Ovary (tissue), 9 donors: ENCODE measurements around the gene NF1. TPM values are rescaled to one million over a fixed set of nuclear protein-coding genes. Genes with fewer than 3 reads are reported as not detected.

Experiments used
- DNase-seq, 5 donors: peaks; one replicate each; pipeline ENCODE4 v3.0.0-alpha.2; 2019 to 2020
- H3K27ac ChIP-seq, 2 donors: fragments of 200-600 bp; one replicate each; pipeline versions ENCODE4 v1.5.1 to v1.8.0; 2019 to 2022
- H3K27me3 ChIP-seq: fragments of 200-600 bp; one replicate; pipeline ENCODE4 v1.8.0; 2022
- H3K36me3 ChIP-seq: fragments of 200-600 bp; sonication (generic); one replicate; pipeline ENCODE4 v1.5.1; 2019
- H3K4me1 ChIP-seq: one replicate; pipeline ENCODE4 v1.8.1; 2013; ENCODE audit warnings: mild to moderate bottlenecking, moderate library complexity; ENCODE audit not compliant: insufficient read depth
- H3K4me3 ChIP-seq: fragments of 200-600 bp; sonication (generic); one replicate; pipeline ENCODE4 v1.5.1; 2017
- H3K9me3 ChIP-seq, 2 donors: fragments of 200-600 bp in 1 of 2; sonication (generic) in 1 of 2; one replicate each; pipeline versions ENCODE4 v1.5.1 to v1.8.1; 2013 to 2019; ENCODE audit warnings: mild to moderate bottlenecking in 1 of 2, moderate library complexity in 1 of 2
- EP300 ChIP-seq: sonication (generic); formaldehyde crosslinking; IDR thresholded peaks from one replicate; pipeline ENCODE4 v1.6.1; 2017; ENCODE audit warnings: antibody characterized with exemption
- POLR2A ChIP-seq: fragments of 450-650 bp; IDR thresholded peaks from one replicate; pipeline ENCODE4 v1.6.1; 2017; ENCODE audit warnings: antibody characterized with exemption, mild to moderate bottlenecking, moderate library complexity
- WGBS, 3 donors: extraction: QIAGEN DNeasy Blood & Tissue Kit in 1 of 3; methylation state at CpG; one replicate each; pipeline versions ENCODE4 v1.1.5 to v1.1.7; 2013 to 2017; 5-methylcytosine and 5-hydroxymethylcytosine counted together
- intact Hi-C, 4 donors: fragments of 100-400 bp; cut with DNase I; formaldehyde crosslinking; loops; one replicate each; pipeline versions ENCODE4 v1.11.0 to v1.15.1; 2022 to 2023
- polyA plus RNA-seq, 2 donors: library from polyadenylated mRNA; stranded (reverse); fragments of 200-250 nt in 1 of 2; fragments of 350-450 nt in 1 of 2; fragmentation: Illumina TruSeq in 1 of 2; extraction: RNeasy Lipid Tissue Mini Kit (QIAGEN cat#74804) in 1 of 2; gene quantifications; one replicate each; pipeline ENCODE4 v1.2.3, GENCODE V29; 2013 to 2014
- total RNA-seq, 7 donors: library from RNA; depleted of rRNA in 2 of 7; stranded (reverse); fragments of >200 nt in 2 of 7; fragmentation: NEBNext Ultra II Directional in 3 of 7; extraction: Animal tissue kit (Norgen Biotek cat#: 25700) in 3 of 7; gene quantifications; one replicate each; pipeline versions ENCODE4 v1.1.0 to v1.2.4, GENCODE V29; 2016 to 2023
- TF ChIP-seq, protein P1 (sequence below), 3 donors: fragments of 450-650 bp in 2 of 3; fragments of 200-600 bp in 1 of 3; IDR thresholded peaks; one replicate each; pipeline versions ENCODE4 v1.5.1 to v1.8.0; 2016 to 2022; ENCODE audit warnings: antibody characterized with exemption in 3 of 3, mild to moderate bottlenecking in 1 of 3
- donor health status: DM: no; HTN: no; CAD: no; lungs with moderate emphysema.
- donor health status: DM: no; HTN: no; CAD: no.
- donor health status: Bipolar disorder and iron deficiency.
- donor health status: DM: yes; HTN: yes; CAD: no.
- donor health status: DM: no; HTN: no; CAD: no.
- donor health status: DM: yes; HTN: yes; CAD: no.

Gene NF1
- total and polyA plus RNA-seq, 9 donors, result 11.1 to 62.0 (median 57.0) TPM

DNA sequence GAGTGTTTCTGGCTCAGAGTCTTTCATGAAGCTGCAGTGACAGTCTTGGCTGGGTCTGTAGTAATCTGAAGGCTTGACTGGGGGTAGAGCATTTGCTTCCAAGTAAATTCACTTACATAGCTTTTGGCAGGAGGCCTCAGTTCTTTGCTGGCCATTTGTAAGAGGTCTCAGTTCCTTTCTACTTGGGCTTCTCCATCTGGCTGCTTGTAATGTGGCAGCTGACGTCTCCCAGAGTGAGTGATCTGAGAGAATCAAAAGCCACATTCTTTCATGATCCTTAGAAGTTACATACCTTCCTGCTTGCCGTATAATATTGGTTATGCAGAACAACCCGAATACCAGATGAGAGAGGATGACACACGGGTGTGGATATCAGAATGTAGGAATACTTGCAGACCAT lies 39.8 kb downstream of the NF1 start:
- H3K9me3 ChIP-seq, result no peaks in the 10 kb centered on the region
- peaks cover 4% of the 10 kb centered on the region for H3K4me1 ChIP-seq
- H3K27me3 ChIP-seq, result no peaks in the 10 kb centered on the region
- no peak for DNase-seq
- 70 to 96% (median 87%) methylated on average over 4 of the region's 4 CpGs for WGBS, 3 donors
- intact Hi-C loops, result no loop called here
- H3K4me3 ChIP-seq, result no peak overlapping the region
- no peak for TF ChIP-seq EP300
- no peak for TF ChIP-seq POLR2A
- TF ChIP-seq, protein P1, sequence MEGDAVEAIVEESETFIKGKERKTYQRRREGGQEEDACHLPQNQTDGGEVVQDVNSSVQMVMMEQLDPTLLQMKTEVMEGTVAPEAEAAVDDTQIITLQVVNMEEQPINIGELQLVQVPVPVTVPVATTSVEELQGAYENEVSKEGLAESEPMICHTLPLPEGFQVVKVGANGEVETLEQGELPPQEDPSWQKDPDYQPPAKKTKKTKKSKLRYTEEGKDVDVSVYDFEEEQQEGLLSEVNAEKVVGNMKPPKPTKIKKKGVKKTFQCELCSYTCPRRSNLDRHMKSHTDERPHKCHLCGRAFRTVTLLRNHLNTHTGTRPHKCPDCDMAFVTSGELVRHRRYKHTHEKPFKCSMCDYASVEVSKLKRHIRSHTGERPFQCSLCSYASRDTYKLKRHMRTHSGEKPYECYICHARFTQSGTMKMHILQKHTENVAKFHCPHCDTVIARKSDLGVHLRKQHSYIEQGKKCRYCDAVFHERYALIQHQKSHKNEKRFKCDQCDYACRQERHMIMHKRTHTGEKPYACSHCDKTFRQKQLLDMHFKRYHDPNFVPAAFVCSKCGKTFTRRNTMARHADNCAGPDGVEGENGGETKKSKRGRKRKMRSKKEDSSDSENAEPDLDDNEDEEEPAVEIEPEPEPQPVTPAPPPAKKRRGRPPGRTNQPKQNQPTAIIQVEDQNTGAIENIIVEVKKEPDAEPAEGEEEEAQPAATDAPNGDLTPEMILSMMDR (IDR thresholded peaks at IDR 0.05), result no peak
- no peak overlapping the region for H3K27ac ChIP-seq
- H3K36me3 ChIP-seq, result no peaks in the 10 kb centered on the region

DNA sequence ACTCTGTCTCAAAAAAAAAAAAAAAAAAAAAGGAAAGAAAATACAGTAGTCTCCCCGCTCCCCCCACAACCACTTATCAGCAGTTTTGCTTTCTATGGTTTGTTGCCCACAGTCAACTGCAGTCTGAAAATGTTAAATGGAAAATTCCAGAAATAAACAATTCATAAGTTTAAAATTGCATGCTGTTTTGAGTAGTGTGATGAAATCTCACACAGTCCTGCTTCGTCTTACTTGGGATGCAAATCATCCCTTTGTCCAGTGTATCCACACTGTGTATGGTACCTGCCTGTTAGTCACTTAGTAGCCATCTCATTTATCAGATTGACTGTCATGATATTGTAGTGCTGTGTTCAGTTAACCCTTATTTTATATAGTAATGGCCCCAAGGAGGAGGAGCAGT lies 41.5 kb downstream of the NF1 start:
- no peaks in the 10 kb centered on the region for H3K4me1 ChIP-seq
- no peak overlapping the region for H3K27ac ChIP-seq
- TF ChIP-seq EP300 (no peak), POLR2A (no peak)
- TF ChIP-seq, protein P1 (IDR thresholded peaks at IDR 0.05), result no peak
- H3K9me3 ChIP-seq, result no peaks in the 10 kb centered on the region
- intact Hi-C loops, result no loop called here
- H3K27me3 ChIP-seq, result no peaks in the 10 kb centered on the region
- no peak for DNase-seq
- no peaks in the 10 kb centered on the region for H3K36me3 ChIP-seq
- no peak overlapping the region for H3K4me3 ChIP-seq
- 84 to 88% (median 87%) methylated on average over 2 of the region's 2 CpGs for WGBS, 3 donors

DNA sequence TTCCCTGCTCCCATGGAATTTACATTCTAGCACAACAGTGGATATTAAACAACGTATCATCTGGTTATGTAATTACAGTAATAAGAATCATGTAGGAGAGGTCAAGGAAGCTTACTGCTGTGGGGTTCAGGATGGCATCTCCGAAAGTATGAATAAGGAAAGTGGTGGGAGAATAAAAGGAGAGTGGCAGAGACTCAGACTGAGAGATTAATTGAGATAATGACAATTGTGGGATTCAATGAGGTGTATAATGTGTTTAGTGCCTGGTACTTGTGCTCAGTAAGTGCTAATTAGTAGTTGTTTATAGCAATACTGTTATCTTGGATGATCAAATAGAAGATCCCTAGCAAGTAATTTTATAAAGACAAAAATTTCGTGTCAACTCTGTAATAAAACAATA lies 45.3 kb downstream of the NF1 start:
- 91 to 95% (median 91%) methylated on average over 3 of the region's 3 CpGs for WGBS, 3 donors
- no peaks in the 10 kb centered on the region for H3K9me3 ChIP-seq
- DNase-seq, result no peak
- no peak overlapping the region for H3K27ac ChIP-seq
- no peaks in the 10 kb centered on the region for H3K27me3 ChIP-seq
- no peak for TF ChIP-seq POLR2A
- TF ChIP-seq, protein P1 (IDR thresholded peaks at IDR 0.05), result no peak
- no peak for TF ChIP-seq EP300
- no peaks in the 10 kb centered on the region for H3K36me3 ChIP-seq
- H3K4me1 ChIP-seq, result no peaks in the 10 kb centered on the region
- no peak overlapping the region for H3K4me3 ChIP-seq
- intact Hi-C loops, result no loop called here

DNA sequence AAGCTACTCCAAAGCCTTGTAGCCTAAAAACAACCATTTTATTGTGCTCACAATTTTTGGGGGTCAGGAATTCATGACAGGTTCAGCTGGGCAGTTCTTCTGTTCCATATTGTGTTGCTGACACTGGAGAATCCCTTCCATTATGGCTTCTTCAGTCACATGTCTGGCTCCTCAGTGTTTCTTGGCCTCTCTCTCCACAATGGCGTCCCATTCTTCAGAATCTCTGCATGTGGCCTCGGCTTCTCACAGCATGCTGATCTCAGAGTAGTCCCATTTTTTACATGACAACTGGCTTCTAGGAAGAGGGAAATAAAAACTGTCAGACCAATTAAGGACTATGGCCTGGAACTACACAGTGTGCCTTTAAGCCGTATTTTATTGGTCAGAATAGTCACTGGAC lies 49.7 kb downstream of the NF1 start:
- 94 to 100% (median 99%) methylated on average over 3 of the region's 3 CpGs for WGBS, 3 donors
- Histone ChIP-seq H3K4me1 (no peaks in the 10 kb centered on the region), H3K27ac (no peak overlapping the region), H3K36me3 (no peaks in the 10 kb centered on the region), H3K4me3 (no peak overlapping the region), H3K27me3 (no peaks in the 10 kb centered on the region), H3K9me3 (no peaks in the 10 kb centered on the region)
- no peak for TF ChIP-seq EP300
- no peak for TF ChIP-seq POLR2A
- TF ChIP-seq, protein P1 (IDR thresholded peaks at IDR 0.05), result no peak
- no peak for DNase-seq
- intact Hi-C loops, result no loop called here

DNA sequence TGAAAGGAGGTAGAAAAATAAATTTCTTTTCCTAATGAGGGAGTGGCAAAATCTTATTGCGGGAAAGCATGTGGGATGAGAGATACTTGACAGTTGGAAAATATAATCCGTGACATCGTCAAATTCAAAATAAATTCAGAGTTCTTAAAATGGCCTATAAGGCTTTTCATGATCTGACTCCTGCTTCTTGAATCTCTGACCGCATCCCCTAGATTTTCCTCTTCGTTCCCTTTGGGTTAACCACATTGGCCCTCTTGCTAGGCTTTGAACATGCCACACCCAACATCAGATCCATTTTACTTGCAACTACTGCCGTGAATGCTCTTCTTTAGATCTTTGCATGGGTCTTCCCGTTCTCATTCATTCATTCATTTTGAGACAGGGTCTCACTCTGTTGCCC lies 50.1 kb downstream of the NF1 start:
- Histone ChIP-seq H3K9me3 (no peaks in the 10 kb centered on the region), H3K27ac (no peak overlapping the region), H3K4me3 (no peak overlapping the region), H3K36me3 (no peaks in the 10 kb centered on the region), H3K4me1 (no peaks in the 10 kb centered on the region), H3K27me3 (no peaks in the 10 kb centered on the region)
- TF ChIP-seq EP300 (no peak), POLR2A (no peak)
- TF ChIP-seq, protein P1 (IDR thresholded peaks at IDR 0.05), result no peak
- intact Hi-C loops, result no loop called here
- DNase-seq, result no peak
- WGBS, 3 donors, result 82 to 84% (median 83%) methylated on average over 7 of the region's 7 CpGs
